Muscle layer of duodenum (tissue), 2 donors: Measurements from ENCODE around the gene EDRF1.

Experiments
- H3K27ac ChIP-seq: one replicate; pipeline ENCODE4 v1.7.0; 2013; ENCODE audit warnings: mild to moderate bottlenecking, low read length
- H3K27me3 ChIP-seq: one replicate; pipeline ENCODE4 v1.7.0; 2013; ENCODE audit warnings: low read depth, mild to moderate bottlenecking, control low read depth, low read length
- H3K36me3 ChIP-seq, 2 donors: one replicate each; pipeline ENCODE4 v1.7.0; 2013; ENCODE audit warnings: low read length in 2 of 2, control low read depth in 1 of 2, mild to moderate bottlenecking in 1 of 2; ENCODE audit not compliant: insufficient read depth in 2 of 2, control insufficient read depth in 1 of 2
- H3K4me1 ChIP-seq, 2 donors: one replicate each; pipeline ENCODE4 v1.7.0; 2013; ENCODE audit warnings: low read length in 2 of 2, mild to moderate bottlenecking in 2 of 2, control low read depth in 1 of 2, moderate library complexity in 1 of 2; ENCODE audit not compliant: insufficient read depth in 2 of 2, control insufficient read depth in 1 of 2
- H3K4me3 ChIP-seq, 2 donors: one replicate each; pipeline ENCODE4 v1.7.0; 2013; ENCODE audit warnings: low read length in 2 of 2, low read depth in 1 of 2, mild to moderate bottlenecking in 1 of 2
- H3K9me3 ChIP-seq, 2 donors: one replicate each; pipeline ENCODE4 v1.7.0; 2013; ENCODE audit warnings: low read length in 2 of 2, control low read depth in 1 of 2, mild to moderate bottlenecking in 1 of 2; ENCODE audit not compliant: control insufficient read depth in 1 of 2
- donor health status: healthy.

EDRF1 gene

GRCh38 chr10:125779403-125780327 is 60.2 kb downstream of the EDRF1 start:
- Histone ChIP-seq H3K4me1 (no peaks in the 10 kb centered on the region), H3K27ac (no peak overlapping the region), H3K27me3 (no peaks in the 10 kb centered on the region), H3K4me3 (no peak overlapping the region), H3K9me3 (no peaks in the 10 kb centered on the region), H3K36me3 (no peaks in the 10 kb centered on the region)

GRCh38 chr10:125781374-125781773 is 61.9 kb downstream of the EDRF1 start:
- Histone ChIP-seq H3K4me1 (no peaks in the 10 kb centered on the region), H3K9me3 (no peaks in the 10 kb centered on the region), H3K27me3 (no peaks in the 10 kb centered on the region), H3K4me3 (no peak overlapping the region), H3K27ac (no peak overlapping the region), H3K36me3 (no peaks in the 10 kb centered on the region)

- Histone ChIP-seq H3K36me3 (no peaks in the 10 kb centered on the region), H3K4me3 (no peak overlapping the region), H3K27me3 (no peaks in the 10 kb centered on the region), H3K27ac (no peak overlapping the region), H3K9me3 (no peaks in the 10 kb centered on the region), H3K4me1 (no peaks in the 10 kb centered on the region)
Observed at GRCh38 chr10:125782054-125782453, 62.5 kb downstream of the EDRF1 start.

- Histone ChIP-seq H3K9me3 (no peaks in the 10 kb centered on the region), H3K4me1 (no peaks in the 10 kb centered on the region), H3K27ac (no peak overlapping the region), H3K36me3 (no peaks in the 10 kb centered on the region), H3K4me3 (no peak overlapping the region), H3K27me3 (no peaks in the 10 kb centered on the region)
Observed at GRCh38 chr10:125782616-125783015, 63.1 kb downstream of the EDRF1 start.

GRCh38 chr10:125783408-125783807 is 63.9 kb downstream of the EDRF1 start:
- no peak overlapping the region for H3K27ac ChIP-seq
- peaks cover 5 to 6% of the 10 kb centered on the region in 2 donors for H3K36me3 ChIP-seq
- H3K9me3 ChIP-seq: no peaks in the 10 kb centered on the region
- H3K27me3 ChIP-seq: no peaks in the 10 kb centered on the region
- no peak overlapping the region for H3K4me3 ChIP-seq
- H3K4me1 ChIP-seq: no peaks in the 10 kb centered on the region

DNA sequence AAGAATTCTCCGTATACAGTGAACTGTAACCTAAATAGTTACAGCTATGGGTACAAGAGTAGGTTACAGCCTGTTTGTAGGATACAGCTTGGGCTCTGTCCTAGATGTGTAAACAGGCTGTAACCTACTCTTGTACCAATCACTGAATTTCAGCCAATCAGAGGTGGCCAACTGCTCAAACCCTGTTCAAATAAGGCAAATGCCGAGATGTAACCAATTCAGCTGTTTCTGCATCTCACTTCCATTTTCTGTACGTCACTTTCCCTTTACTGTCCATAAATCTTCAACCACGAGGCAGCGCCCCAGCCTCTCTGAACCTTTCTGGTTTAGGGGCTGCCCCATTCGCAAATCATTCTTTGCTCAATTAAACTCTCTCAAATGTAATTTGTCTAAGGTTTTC is 64.4 kb downstream of the EDRF1 start:
- Histone ChIP-seq H3K4me3 (no peak overlapping the region), H3K9me3 (no peaks in the 10 kb centered on the region), H3K4me1 (no peaks in the 10 kb centered on the region), H3K27me3 (no peaks in the 10 kb centered on the region), H3K27ac (no peak overlapping the region), H3K36me3 (peaks cover 5 to 11% of the 10 kb centered on the region in 2 donors)

DNA sequence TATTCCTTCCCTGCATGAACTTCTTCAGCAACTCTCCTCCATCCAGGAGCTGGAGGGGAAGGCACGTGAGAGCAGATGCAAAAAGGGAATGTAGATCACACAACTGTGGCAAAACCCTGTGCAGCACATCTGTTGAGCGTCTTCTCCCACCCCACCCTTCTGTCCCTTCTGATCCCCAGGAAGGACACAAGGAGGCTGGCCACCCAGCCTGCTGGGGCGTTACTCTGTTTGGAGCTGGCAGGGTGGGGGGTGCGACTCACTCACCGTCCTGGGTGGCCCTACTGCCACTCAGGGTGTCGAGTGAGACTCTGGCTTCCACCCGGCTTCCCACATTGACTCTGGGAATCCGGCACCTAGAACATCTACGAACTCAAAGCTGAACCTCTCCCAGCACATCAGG is 66.3 kb downstream of the EDRF1 start:
- no peaks in the 10 kb centered on the region for H3K9me3 ChIP-seq
- no peaks in the 10 kb centered on the region for H3K4me1 ChIP-seq
- peaks cover 5 to 22% of the 10 kb centered on the region in 2 donors for H3K36me3 ChIP-seq
- H3K27ac ChIP-seq: no peak overlapping the region
- H3K4me3 ChIP-seq: no peak overlapping the region
- H3K27me3 ChIP-seq: no peaks in the 10 kb centered on the region

DNA sequence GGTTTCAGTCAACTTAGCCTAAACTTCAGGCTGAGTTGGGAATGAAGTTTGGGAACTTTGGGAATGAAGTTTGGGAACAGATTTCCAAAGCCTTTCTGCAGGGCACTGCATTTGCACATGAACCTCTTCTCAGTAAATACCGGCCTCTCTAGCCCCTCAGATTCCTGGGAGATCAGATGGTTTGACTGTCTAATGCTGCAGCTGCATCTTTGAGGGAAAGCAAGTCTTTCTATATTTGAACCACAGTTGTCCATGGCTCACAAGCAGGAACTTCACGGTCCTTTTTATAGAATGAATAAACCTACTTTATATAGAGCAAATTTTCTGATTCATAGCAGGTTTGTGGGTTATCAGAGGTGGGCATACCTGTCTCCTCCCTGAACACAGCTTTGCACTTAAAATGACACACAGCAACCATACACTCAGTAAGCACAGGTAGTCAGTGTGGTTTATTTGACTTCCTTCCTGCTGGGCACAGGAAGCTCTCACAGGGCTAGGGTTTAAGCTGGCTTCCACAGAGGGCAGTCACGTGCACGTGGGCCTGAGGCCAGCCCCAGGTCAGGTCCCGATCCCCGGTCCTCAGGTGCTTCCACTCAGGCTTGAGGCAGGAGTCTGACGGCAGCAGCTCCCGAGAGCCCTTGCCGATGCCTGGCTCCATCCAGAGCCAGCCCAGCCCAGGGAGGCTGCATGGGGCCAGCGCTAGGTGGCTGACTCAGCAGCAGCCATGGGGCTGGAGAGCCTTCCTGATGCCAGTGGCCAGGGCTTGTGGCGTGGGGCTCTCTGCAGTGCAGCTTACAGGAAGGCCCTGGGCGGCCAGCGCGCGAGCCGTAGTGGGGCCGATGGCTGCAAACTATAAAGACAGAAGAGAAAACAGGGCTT is 68.9 kb downstream of the EDRF1 start:
- H3K4me3 ChIP-seq: no peak overlapping the region
- H3K9me3 ChIP-seq: no peaks in the 10 kb centered on the region
- H3K27ac ChIP-seq: no peak overlapping the region
- no peaks in the 10 kb centered on the region for H3K27me3 ChIP-seq
- peaks cover 18 to 41% of the 10 kb centered on the region in 2 donors for H3K36me3 ChIP-seq
- no peaks in the 10 kb centered on the region for H3K4me1 ChIP-seq

DNA sequence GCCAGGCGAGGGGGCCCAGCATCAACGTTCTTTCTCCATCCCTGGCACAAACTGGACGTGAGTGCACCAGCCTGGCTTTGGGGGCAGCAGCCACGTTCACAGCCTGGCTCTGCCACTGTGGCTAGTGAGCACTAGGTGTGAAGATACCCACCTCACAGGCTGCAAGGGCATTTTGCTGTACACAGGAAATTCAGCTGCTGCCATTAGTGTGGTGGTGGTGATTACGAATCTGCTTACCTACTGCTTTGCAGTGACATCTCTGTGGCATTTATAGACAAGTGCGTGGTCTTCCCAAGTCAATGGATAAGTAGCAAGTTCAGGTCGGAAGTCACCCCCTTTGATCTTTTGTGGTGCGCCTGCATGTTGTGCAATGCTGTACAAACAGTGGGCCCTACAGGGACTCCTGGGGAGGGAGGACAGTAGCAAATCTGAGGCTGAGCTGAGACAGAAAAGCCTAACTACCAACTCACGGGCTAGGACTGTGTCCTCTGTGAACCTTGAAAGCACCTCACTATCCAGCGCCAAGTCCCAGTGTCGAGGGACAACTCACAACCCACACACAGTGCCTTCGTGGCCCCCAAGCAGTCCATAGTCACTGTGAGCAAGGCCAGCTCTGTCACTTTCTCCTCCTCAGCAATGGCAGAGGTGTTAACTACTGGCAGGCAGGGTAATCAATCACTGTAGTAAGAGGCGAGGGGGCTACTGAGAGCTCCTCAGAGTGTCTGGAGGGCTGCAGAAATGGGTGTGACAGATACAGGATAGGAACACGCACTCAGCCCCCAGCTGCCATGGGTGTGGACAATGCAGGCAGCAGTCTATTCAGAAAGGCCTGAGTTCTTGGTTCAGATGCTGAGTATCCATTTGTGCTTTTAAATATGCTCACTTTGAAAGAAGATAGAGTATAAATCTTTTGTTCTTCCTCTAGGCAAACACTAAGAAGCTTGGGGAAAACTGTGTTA is 73.1 kb downstream of the EDRF1 start:
- no peaks in the 10 kb centered on the region for H3K27me3 ChIP-seq
- H3K9me3 ChIP-seq: no peaks in the 10 kb centered on the region
- peaks cover 38 to 81% of the 10 kb centered on the region in 2 donors for H3K36me3 ChIP-seq
- H3K4me1 ChIP-seq: no peaks in the 10 kb centered on the region
- no peak overlapping the region for H3K27ac ChIP-seq
- no peak overlapping the region for H3K4me3 ChIP-seq

DNA sequence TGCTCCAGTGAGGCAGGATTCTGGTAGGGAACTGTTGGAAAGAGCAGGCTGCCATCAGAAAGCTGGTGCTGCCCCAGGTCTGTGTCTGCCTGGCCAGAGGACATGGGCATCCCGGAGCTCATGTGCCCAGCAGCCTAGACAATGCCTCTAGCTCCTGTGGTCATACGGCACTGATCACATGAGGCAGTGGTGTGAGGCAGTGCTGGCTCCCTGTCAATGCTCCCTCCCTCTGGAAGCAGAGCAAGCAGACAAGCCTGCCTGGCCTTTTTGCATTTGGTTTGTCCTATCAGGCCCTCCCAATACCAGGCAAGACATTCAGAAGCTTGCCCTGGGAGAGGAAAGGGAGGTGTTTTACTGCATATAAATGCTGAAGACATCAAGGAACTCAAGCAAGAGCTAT is 75.6 kb downstream of the EDRF1 start:
- Histone ChIP-seq H3K36me3 (peaks cover 42 to 75% of the 10 kb centered on the region in 2 donors), H3K4me3 (no peak overlapping the region), H3K9me3 (no peaks in the 10 kb centered on the region), H3K27ac (no peak overlapping the region), H3K4me1 (no peaks in the 10 kb centered on the region), H3K27me3 (no peaks in the 10 kb centered on the region)
